Glutamatergic neuron (in vitro differentiated cells): Measurements from ENCODE around the gene NEAT1. TPM values are rescaled to one million over a fixed set of nuclear protein-coding genes. Genes with fewer than 3 reads are reported as not detected.

ENCODE experiments used
- DNase-seq: peaks from one replicate; pipeline ENCODE4 v3.0.0; 2022
- H3K27ac Mint-ChIP-seq: one replicate; pipeline ENCODE4 v1.8.0; 2020; ENCODE audit warnings: mild to moderate bottlenecking, mixed read lengths, inconsistent platforms; ENCODE audit not compliant: unreplicated experiment
- H3K27me3 Mint-ChIP-seq: one replicate; pipeline ENCODE4 v1.8.0; 2020; ENCODE audit warnings: mild to moderate bottlenecking, moderate library complexity, mixed read lengths, inconsistent platforms; ENCODE audit not compliant: unreplicated experiment
- H3K36me3 Mint-ChIP-seq: one replicate; pipeline ENCODE4 v1.8.0; 2020; ENCODE audit warnings: mild to moderate bottlenecking, mixed read lengths, inconsistent platforms; ENCODE audit not compliant: unreplicated experiment
- H3K4me1 Mint-ChIP-seq: one replicate; pipeline ENCODE4 v1.8.0; 2020; ENCODE audit warnings: mild to moderate bottlenecking, low read depth, mixed read lengths, inconsistent platforms; ENCODE audit not compliant: unreplicated experiment
- H3K4me3 Mint-ChIP-seq: one replicate; pipeline ENCODE4 v1.8.0; 2020; ENCODE audit warnings: mild to moderate bottlenecking, mixed read lengths, inconsistent platforms; ENCODE audit not compliant: unreplicated experiment
- H3K9me3 Mint-ChIP-seq: one replicate; pipeline ENCODE4 v1.8.0; 2020; ENCODE audit warnings: mild to moderate bottlenecking, moderate library complexity, mixed read lengths, inconsistent platforms; ENCODE audit not compliant: unreplicated experiment
- total RNA-seq: library from RNA; stranded (reverse); fragmentation: NEBNext Ultra II Directional; extraction: Animal tissue kit (Norgen Biotek cat#: 25700); gene quantifications from one replicate; pipeline ENCODE4 v1.2.1, GENCODE V29; 2021; ENCODE audit not compliant: unreplicated experiment
- TF ChIP-seq, protein P1 (sequence below): fragments of 200-600 bp; sonication (generic); IDR thresholded peaks from one replicate; pipeline ENCODE4 v1.5.0; 2021; ENCODE audit not compliant: partially characterized antibody, unreplicated experiment

The NEAT1 gene
- total RNA-seq, 1 donor from 2014 or later = 107 TPM

DNA sequence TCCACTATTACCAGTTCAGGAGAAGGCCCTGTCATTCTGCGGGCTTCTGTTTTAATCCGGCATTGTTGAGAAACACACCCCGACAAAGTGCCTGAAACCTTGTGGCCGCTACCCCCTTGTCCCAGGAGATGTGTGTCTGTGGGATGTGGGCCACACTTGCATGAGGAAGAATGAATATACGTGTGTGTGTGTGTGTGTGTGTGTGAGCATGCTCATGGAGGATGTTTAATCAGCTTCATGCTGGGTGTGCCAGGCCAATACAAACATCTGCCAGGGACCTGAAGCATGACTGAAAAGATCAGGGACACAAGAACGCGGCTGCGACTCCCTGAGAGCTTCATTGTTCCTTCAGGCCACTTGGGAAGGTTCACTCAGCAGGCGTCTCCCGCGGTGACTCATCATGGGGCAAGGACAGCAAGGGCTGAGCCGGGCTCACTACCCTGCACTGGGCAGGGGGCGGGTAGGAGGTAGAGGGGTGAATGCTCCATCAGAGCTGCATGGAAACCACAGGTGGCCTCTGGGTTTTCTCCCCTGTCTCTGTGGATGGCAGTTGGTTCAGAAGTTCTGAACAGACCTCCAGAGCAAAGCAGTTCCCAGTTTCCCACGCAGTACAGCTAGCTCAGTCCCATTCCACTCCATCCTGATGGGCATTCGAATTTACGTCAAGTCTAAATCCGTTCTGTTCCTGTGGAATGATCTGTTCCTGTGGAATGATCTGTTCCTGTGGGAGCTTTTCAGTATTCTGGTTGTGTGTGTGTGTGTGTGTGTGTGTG lies 69.2 kb downstream of the NEAT1 start:
- H3K4me1 Mint-ChIP-seq = peaks cover 64% of the 10 kb centered on the region
- peak overlapping the region; percentile 78 for H3K4me3 Mint-ChIP-seq
- H3K9me3 Mint-ChIP-seq = peaks cover 17% of the 10 kb centered on the region
- H3K27me3 Mint-ChIP-seq = peaks cover 18% of the 10 kb centered on the region
- peak overlapping the region; percentile 99 for H3K27ac Mint-ChIP-seq
- peak; percentile 52 for DNase-seq
- no peaks in the 10 kb centered on the region for H3K36me3 Mint-ChIP-seq
- TF ChIP-seq, protein P1, sequence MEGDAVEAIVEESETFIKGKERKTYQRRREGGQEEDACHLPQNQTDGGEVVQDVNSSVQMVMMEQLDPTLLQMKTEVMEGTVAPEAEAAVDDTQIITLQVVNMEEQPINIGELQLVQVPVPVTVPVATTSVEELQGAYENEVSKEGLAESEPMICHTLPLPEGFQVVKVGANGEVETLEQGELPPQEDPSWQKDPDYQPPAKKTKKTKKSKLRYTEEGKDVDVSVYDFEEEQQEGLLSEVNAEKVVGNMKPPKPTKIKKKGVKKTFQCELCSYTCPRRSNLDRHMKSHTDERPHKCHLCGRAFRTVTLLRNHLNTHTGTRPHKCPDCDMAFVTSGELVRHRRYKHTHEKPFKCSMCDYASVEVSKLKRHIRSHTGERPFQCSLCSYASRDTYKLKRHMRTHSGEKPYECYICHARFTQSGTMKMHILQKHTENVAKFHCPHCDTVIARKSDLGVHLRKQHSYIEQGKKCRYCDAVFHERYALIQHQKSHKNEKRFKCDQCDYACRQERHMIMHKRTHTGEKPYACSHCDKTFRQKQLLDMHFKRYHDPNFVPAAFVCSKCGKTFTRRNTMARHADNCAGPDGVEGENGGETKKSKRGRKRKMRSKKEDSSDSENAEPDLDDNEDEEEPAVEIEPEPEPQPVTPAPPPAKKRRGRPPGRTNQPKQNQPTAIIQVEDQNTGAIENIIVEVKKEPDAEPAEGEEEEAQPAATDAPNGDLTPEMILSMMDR = no peak

DNA sequence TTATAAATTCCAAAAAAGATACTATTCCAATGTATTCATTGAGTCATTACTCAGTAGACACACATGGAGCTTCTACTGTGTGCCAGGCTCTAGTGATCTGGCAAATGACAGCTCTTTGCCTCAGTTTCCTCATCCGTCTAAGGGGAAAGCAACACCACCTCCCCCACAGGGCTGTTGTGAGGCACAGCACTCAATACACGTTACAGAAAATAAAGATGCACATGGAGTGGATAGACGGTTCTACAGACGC lies 69.7 kb downstream of the NEAT1 start:
- peak overlapping the region; percentile 78 for H3K4me3 Mint-ChIP-seq
- no peaks in the 10 kb centered on the region for H3K36me3 Mint-ChIP-seq
- H3K27ac Mint-ChIP-seq = peak overlapping the region; percentile 99
- no peak for DNase-seq
- H3K4me1 Mint-ChIP-seq = peaks cover 65% of the 10 kb centered on the region
- H3K9me3 Mint-ChIP-seq = peaks cover 22% of the 10 kb centered on the region
- TF ChIP-seq, protein P1 = no peak
- peaks cover 19% of the 10 kb centered on the region for H3K27me3 Mint-ChIP-seq

DNA sequence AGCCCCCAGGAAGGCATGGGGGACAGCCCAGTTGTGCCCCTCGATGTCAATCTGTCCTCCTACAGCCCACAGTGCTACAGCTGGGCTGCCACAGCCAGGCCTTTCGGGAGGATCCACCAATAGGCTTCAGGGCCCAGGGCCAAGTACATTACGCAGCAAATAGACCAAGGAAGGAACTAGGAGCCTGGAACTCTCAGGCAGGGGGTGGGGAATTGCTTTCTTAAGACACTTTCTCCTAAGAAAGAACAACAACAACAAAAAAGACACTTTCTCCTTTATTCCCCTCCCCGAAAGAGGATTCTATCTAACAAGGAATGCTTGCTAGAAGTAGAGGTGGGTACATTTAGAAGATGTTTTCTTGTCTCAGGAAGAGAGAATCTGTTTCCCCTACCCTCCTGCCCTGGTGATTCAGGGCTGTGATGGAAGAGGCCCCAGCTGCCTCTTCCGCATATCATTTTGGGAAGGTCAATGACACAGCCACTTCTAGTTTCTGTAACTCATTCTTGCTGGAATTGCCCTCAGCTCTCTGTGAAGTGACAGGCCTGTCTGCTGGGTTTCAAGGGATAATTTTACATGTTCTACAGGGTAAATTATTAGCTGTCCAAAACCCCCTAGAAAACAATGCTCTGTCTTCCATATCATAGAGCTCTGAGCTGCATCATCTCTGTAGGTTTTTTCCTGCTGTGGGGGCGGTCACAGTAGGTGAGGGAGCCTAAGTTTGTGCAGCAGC lies 70.2 kb downstream of the NEAT1 start:
- H3K27ac Mint-ChIP-seq = peak overlapping the region; percentile 99
- TF ChIP-seq, protein P1 = no peak
- DNase-seq = no peak
- peak overlapping the region; percentile 78 for H3K4me3 Mint-ChIP-seq
- H3K27me3 Mint-ChIP-seq = peaks cover 19% of the 10 kb centered on the region
- H3K36me3 Mint-ChIP-seq = no peaks in the 10 kb centered on the region
- H3K9me3 Mint-ChIP-seq = peaks cover 22% of the 10 kb centered on the region
- peaks cover 65% of the 10 kb centered on the region for H3K4me1 Mint-ChIP-seq

DNA sequence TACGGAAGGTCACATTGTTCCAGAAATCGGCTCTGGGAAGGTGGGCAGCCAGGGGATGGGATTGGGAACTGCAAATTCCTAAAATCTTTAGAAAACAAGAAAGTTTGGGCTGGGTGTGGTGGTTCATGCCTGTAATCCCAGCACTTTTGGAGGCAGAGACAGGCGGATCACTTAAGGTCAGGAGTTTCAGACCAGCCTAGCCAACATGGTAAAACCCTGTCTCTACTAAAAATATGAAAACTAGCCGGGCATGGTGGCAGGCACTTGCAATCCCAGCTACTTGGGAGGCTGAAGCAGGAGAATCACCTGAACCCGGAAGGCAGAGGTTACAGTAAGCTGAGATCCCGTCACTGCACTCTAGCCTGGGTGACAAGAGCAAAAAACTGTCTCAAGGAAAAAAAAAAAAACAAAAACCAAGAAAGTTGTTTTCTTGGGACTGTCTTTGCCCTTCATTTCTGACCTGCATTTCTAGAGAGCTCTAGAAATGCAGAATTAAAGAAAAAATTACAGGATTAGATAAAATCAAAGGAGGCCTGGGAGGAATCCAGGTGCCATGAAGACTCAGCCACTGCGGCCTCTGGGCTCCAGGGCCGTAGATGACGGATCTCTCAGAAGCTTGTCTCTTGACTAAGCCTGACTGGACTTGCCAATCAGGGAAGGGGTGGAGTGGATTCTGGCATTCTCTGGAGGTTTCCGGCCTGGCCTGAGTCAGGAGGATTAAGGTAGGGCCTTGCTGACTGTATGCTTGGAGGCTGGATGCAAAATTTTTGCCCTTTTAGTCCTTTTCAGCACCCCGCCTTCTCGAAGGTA lies 71.0 kb downstream of the NEAT1 start:
- no peak for DNase-seq

More for the DNA sequence above, 71.0 kb downstream of the NEAT1 start:
- H3K9me3 Mint-ChIP-seq = peaks cover 20% of the 10 kb centered on the region
- H3K27me3 Mint-ChIP-seq = peaks cover 18% of the 10 kb centered on the region
- peak overlapping the region; percentile 78 for H3K4me3 Mint-ChIP-seq
- TF ChIP-seq, protein P1 = no peak
- peaks cover 59% of the 10 kb centered on the region for H3K4me1 Mint-ChIP-seq
- no peaks in the 10 kb centered on the region for H3K36me3 Mint-ChIP-seq
- peak overlapping the region; percentile 99 for H3K27ac Mint-ChIP-seq

Other genes with a start within 250 kb of the NEAT1 start
- 234 TPM for gene CAPN1, start 240.9 kb upstream of the NEAT1 start, total RNA-seq
- 8.6 TPM for gene POLA2, start 160.8 kb upstream of the NEAT1 start, total RNA-seq
- 23.5 TPM for gene CDC42EP2, start 107.9 kb upstream of the NEAT1 start, total RNA-seq
- 121 TPM for gene DPF2, start 88.9 kb upstream of the NEAT1 start, total RNA-seq
- 3.8 TPM for gene TIGD3, start 68.0 kb upstream of the NEAT1 start, total RNA-seq
- gene SLC25A45, start 40.2 kb upstream of the NEAT1 start, total RNA-seq = 0.25 TPM
- gene FRMD8, start 36.2 kb upstream of the NEAT1 start, total RNA-seq = 11.1 TPM
- 18,218 TPM for gene MALAT1, start 76.2 kb downstream of the NEAT1 start, total RNA-seq
- gene SCYL1, start 102.3 kb downstream of the NEAT1 start, total RNA-seq = 80.0 TPM
- gene LTBP3, start 135.6 kb downstream of the NEAT1 start, total RNA-seq = 2.5 TPM
- gene ZNRD2, start 147.7 kb downstream of the NEAT1 start, total RNA-seq = 37.9 TPM
- gene FAM89B, start 149.7 kb downstream of the NEAT1 start, total RNA-seq = 184 TPM
- gene EHBP1L1, start 153.3 kb downstream of the NEAT1 start, total RNA-seq = 14.2 TPM
- 0.69 TPM for gene KCNK7, start 173.0 kb downstream of the NEAT1 start, total RNA-seq
- 58.6 TPM for gene MAP3K11, start 191.4 kb downstream of the NEAT1 start, total RNA-seq
- 43.3 TPM for gene PCNX3, start 193.0 kb downstream of the NEAT1 start, total RNA-seq
- 21.4 TPM for gene SIPA1, start 215.3 kb downstream of the NEAT1 start, total RNA-seq
- 61.2 TPM for gene RELA, start 240.1 kb downstream of the NEAT1 start, total RNA-seq